ENCODE data around the gene POLR3B. TPM values are rescaled to one million over a fixed set of nuclear protein-coding genes. Genes with fewer than 3 reads are reported as not detected.
"Not testable (repeated sequence)": the region's sequence is repeated elsewhere in the genome, so short reads cannot be mapped to it uniquely, and the experiment has no call there.

Gene POLR3B
- polyA plus RNA-seq, 1 experiment = 14.1 TPM

DNA sequence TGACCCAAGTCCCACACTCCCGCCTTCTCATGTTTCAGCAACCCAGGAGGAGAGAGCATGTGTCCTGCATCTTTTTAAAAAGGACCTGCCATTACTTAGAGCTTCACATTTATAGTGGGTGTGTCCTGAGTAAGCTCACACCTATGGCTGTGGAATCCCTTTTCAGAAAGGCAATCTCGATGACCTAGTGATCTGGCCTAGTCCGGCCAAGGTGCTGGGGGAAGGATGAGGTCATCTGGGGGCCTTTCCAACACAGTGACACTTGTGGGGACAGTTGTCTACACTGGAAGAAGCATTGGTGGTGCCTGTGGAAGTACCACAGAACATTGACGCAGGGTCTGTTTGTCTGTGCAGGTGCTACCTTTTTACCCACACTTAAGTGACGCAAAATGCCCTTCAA lies 46.9 kb upstream of the POLR3B start:
- TF ChIP-seq, protein P1, sequence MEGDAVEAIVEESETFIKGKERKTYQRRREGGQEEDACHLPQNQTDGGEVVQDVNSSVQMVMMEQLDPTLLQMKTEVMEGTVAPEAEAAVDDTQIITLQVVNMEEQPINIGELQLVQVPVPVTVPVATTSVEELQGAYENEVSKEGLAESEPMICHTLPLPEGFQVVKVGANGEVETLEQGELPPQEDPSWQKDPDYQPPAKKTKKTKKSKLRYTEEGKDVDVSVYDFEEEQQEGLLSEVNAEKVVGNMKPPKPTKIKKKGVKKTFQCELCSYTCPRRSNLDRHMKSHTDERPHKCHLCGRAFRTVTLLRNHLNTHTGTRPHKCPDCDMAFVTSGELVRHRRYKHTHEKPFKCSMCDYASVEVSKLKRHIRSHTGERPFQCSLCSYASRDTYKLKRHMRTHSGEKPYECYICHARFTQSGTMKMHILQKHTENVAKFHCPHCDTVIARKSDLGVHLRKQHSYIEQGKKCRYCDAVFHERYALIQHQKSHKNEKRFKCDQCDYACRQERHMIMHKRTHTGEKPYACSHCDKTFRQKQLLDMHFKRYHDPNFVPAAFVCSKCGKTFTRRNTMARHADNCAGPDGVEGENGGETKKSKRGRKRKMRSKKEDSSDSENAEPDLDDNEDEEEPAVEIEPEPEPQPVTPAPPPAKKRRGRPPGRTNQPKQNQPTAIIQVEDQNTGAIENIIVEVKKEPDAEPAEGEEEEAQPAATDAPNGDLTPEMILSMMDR (IDR thresholded peaks at IDR 0.05; ENCODE audit: low read depth, low read length) = no peak
- Histone ChIP-seq H3K27ac (ENCODE audit: low read depth, low read length) (no peak overlapping the region), H3K4me3 (ENCODE audit: low read depth, low read length) (no peak overlapping the region), H3K27me3 (ENCODE audit: control insufficient read depth, insufficient read depth, low read length) (no peaks in the 10 kb centered on the region), H3K9me3 (ENCODE audit: control insufficient read depth, insufficient read depth, low read length) (no peaks in the 10 kb centered on the region)
- POLR2A ChIA-PET = interaction anchor here (1.0 kb wide), 1 partner anchor 15 kb away, joined by 3 read pairs; no protein-coding TSS in a partner anchor
- DNase-seq (ENCODE audit: low read depth, low spot score) = no peak
- CTCF ChIA-PET = interaction anchor here (0.6 kb wide), 1 partner anchor 47 kb away, joined by 4 read pairs; the partner anchor contains the start of gene POLR3B

DNA sequence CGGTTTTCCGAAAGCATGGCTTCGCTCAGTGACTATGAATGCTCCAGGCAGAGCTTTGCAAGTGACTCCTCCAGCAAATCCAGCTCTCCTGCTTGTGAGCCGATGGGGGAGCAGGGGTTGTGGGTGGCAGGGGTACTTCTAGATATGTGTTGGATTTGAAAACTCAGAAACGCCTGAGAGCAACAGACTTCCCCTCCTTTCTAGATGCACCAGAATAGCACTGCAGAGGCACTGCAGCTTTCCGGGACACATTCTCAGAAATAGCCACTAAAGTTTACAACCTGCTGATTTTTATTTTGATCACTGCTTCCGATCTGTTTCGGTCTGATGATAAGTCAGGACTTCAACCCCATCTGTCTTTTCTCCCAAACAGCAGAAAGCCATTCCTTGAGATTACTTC lies 46.4 kb upstream of the POLR3B start:
- no peak overlapping the region for H3K27ac ChIP-seq (ENCODE audit: low read depth, low read length)
- ChIA-PET CTCF (interaction anchor here (0.6 kb wide), 1 partner anchor 46 kb away, joined by 4 read pairs; the partner anchor contains the start of gene POLR3B), POLR2A (interaction anchor here (1.0 kb wide), 1 partner anchor 15 kb away, joined by 3 read pairs; no protein-coding TSS in a partner anchor)
- no peak overlapping the region for H3K4me3 ChIP-seq (ENCODE audit: low read depth, low read length)
- H3K9me3 ChIP-seq (ENCODE audit: control insufficient read depth, insufficient read depth, low read length) = no peaks in the 10 kb centered on the region
- TF ChIP-seq, protein P1 (IDR thresholded peaks at IDR 0.05; ENCODE audit: low read depth, low read length) = no peak
- no peak for DNase-seq (ENCODE audit: low read depth, low spot score)
- H3K27me3 ChIP-seq (ENCODE audit: control insufficient read depth, insufficient read depth, low read length) = no peaks in the 10 kb centered on the region

DNA sequence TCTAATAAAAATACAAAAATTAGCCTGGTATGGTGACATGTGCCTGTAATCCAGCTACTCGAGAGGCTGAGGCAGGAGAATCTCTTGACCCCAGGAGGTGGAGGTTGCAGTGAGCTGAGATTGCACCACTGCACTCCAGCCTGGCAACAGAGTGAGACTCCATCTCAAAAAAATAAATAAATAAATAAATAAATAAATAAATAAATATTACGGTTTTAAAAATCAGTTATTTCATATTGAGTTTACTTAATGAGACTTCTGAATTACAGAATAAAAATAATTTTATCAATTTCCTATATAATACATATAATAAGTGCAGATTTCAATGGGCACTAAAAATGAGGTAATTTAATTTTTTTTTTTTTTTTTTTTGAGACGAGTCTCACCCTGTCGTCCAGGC lies 44.1 kb upstream of the POLR3B start:
- H3K9me3 ChIP-seq (ENCODE audit: control insufficient read depth, insufficient read depth, low read length); H3K4me3 ChIP-seq (ENCODE audit: low read depth, low read length); DNase-seq (ENCODE audit: low read depth, low spot score); H3K27ac ChIP-seq (ENCODE audit: low read depth, low read length); POLR2A ChIA-PET; H3K27me3 ChIP-seq (ENCODE audit: control insufficient read depth, insufficient read depth, low read length); CTCF ChIA-PET: not testable (repeated sequence)

DNA sequence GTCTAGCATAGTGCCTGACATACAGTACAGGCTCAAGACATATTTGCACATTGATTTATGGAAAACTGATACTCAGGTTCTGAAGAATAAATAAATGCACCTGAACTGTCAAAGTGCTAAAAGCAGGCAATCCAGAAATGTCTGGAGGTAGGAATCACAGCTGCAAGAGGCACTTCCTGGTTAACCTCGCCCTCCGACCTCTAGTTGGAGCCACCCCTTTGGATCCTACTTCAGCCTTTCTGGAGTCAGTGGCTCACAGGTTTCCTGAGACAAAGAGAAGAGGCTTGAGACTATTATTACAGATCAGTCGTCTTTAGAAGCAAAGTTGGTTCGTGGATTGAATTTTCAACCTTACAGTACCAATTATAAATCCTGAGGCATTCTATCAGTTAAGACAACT lies 42.0 kb upstream of the POLR3B start:
- POLR2A ChIA-PET = no interaction called here
- H3K27me3 ChIP-seq (ENCODE audit: control insufficient read depth, insufficient read depth, low read length) = no peaks in the 10 kb centered on the region
- no peaks in the 10 kb centered on the region for H3K9me3 ChIP-seq (ENCODE audit: control insufficient read depth, insufficient read depth, low read length)
- TF ChIP-seq, protein P1 (IDR thresholded peaks at IDR 0.05; ENCODE audit: low read depth, low read length) = no peak
- no peak for DNase-seq (ENCODE audit: low read depth, low spot score)
- no peak overlapping the region for H3K27ac ChIP-seq (ENCODE audit: low read depth, low read length)
- CTCF ChIA-PET = no interaction called here
- no peak overlapping the region for H3K4me3 ChIP-seq (ENCODE audit: low read depth, low read length)

DNA sequence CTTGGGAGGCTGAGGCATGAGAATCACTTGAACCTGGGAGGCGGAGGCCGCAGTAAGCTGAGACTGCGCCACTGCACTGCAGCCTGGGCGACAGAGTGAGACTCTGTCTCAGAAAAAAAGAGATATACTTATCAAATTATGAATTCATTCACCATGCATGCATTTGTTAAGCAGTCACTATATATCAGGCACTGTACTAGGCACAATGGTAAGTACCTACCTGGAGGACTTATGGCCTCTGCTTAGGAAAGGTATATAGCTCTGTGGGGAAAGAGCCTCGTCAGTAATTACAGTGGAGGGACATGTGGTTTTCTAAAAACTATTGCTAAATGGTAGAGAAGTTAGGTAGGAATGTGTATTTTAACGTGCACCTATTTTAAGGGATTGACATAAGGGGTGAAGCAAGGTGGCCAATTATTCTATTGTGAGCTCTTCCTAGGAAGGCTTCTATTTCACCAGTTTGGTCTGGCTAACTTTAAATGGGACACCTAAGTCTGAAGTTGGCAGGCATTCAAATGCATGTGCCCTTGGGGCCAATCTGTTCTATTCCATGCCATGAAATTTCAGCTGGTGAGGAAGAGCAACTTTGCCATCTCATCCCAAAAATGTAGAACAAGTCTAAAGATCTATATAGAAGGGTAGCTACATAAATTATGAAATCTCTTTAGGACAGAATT lies 40.0 kb upstream of the POLR3B start:
- ChIA-PET CTCF (interaction anchor here (1.1 to 1.5 kb wide), 2 partner anchors 10 to 40 kb away, joined by 3 to 4 read pairs; partner anchors contain the start of gene POLR3B), POLR2A (no interaction called here)

More for the DNA sequence above, 40.0 kb upstream of the POLR3B start:
- Histone ChIP-seq H3K9me3 (ENCODE audit: control insufficient read depth, insufficient read depth, low read length) (no peaks in the 10 kb centered on the region), H3K27me3 (ENCODE audit: control insufficient read depth, insufficient read depth, low read length) (no peaks in the 10 kb centered on the region), H3K27ac (ENCODE audit: low read depth, low read length) (no peak overlapping the region), H3K4me3 (ENCODE audit: low read depth, low read length) (no peak overlapping the region)
- TF ChIP-seq, protein P1 (IDR thresholded peaks at IDR 0.05; ENCODE audit: low read depth, low read length) = no peak
- DNase-seq (ENCODE audit: low read depth, low spot score) = no peak

Data from AG04450 (cell line).